Panc1 (cell line): Measurements from ENCODE around the gene SLC12A3.

Source experiments
- CTCF ChIP-seq: fragments of 450-650 bp; IDR thresholded peaks from 2 replicates; pipeline ENCODE4 v1.5.1; 2017; ENCODE audit warnings: mild to moderate bottlenecking
- POLR2AphosphoS5 ChIP-seq: IDR thresholded peaks from 2 replicates; pipeline ENCODE4 v1.6.1; 2012; ENCODE audit warnings: mild to moderate bottlenecking, low read depth, low read length, moderate library complexity
- SIN3A ChIP-seq: IDR thresholded peaks from 2 replicates; pipeline ENCODE4 v1.6.1; 2012; ENCODE audit warnings: low read depth, mild to moderate bottlenecking, low read length, moderate library complexity, borderline replicate concordance; ENCODE audit not compliant: insufficient read depth
- TCF7L2 ChIP-seq: IDR thresholded peaks from 2 replicates; pipeline ENCODE4 v1.6.1; 2011; ENCODE audit warnings: mild to moderate bottlenecking, low read depth, low read length, inconsistent platforms

DNA sequence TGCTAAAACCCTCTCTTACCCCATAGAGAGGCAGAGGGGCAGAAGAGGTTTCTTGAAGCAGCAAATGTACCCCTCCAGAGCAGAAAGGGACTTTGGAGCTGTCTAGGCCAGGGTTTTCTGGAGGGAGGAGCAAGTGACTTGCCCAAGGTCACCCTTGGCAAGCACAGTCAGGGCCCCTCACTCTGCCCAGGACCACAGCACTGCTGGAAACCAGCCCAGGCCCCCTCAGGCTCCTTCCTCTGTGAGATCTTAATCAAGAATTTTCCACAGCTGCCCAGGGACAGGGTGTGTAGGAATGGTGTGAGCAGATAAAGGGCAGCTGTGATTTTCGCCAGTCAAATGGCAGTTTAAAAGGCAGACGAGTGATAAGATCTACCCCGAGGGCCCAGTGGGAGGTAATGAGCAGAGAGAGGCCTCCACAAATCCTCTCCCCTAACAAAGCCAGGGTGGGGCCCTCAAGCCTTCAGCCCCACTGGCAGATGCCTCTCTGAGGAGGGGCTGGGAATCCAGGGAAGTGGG, 3.9 kb upstream of the SLC12A3 start:
- TF ChIP-seq CTCF: no peak
- TF ChIP-seq POLR2AphosphoS5: no peak
- 0 out of 2 replicates have a peak, but pooled peaks have one; percentile 53 for TF ChIP-seq TCF7L2
- TF ChIP-seq SIN3A: no peak
